AG20443 (cell line): ENCODE data around the gene TAOK3.
"Not testable (repeated sequence)": the region's sequence is repeated elsewhere in the genome, so short reads cannot be mapped to it uniquely, and the experiment has no call there.

ENCODE experiments used
- DNase-seq: peaks from one replicate; pipeline ENCODE4 v3.0.0; 2012; ENCODE audit warnings: low spot score, mixed read lengths

The TAOK3 gene

DNA sequence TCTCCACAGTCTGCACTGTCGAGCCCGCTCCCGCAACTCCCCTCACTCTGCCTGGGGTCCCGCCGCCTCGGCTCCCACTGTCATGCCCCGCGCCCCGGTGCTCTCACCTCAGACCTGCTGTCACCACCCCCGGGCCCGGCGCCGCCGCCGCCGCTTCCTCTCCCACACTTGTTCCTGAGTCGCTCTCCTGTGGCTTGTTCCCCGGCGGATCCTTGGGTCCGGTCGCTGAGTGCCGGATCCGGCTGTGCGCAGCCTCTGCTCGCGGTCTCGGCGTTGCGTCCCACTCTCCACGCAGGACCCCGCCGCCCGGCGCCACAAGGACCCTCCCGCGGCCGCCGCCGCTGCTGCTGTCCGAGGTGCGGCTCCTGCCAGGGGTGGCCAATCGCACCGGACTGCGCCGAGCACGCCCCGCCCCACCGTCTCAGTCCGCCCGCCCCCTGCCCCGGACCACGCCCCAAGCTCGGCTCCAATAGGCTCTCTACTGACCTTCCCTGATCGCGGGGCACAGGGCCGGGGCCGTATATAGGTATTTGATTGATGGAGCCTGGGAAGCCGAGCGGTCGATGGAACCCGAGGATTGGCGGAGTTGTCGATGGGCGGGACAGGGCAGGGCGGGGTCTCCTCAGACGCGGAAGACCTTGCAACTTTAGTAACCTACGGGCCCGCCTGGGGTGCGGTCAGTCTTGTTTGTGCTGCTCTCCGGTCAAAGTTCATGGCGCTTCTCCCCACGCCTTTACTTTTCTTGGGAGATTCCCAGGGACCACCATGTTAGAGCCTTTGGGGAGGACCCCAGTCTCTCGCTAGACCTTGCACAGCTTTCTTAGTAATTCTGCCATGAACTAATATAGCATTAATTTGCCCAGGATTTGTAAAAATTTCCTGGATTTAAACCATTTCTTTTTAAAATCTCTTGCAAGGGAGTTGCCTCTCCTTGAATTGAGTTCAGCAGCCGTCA, at the start of gene TAOK3:
TAOK3 (minus strand) TSS at position 367 of the 955 bp plus-strand sequence. CDS start 117,340 bp downstream, outside the sequence.
- peak; percentile 97 for DNase-seq

- DNase-seq: no peak
Observed at GRCh38 chr12:118420673-118421072, 48.0 kb upstream of the TAOK3 start.

DNA sequence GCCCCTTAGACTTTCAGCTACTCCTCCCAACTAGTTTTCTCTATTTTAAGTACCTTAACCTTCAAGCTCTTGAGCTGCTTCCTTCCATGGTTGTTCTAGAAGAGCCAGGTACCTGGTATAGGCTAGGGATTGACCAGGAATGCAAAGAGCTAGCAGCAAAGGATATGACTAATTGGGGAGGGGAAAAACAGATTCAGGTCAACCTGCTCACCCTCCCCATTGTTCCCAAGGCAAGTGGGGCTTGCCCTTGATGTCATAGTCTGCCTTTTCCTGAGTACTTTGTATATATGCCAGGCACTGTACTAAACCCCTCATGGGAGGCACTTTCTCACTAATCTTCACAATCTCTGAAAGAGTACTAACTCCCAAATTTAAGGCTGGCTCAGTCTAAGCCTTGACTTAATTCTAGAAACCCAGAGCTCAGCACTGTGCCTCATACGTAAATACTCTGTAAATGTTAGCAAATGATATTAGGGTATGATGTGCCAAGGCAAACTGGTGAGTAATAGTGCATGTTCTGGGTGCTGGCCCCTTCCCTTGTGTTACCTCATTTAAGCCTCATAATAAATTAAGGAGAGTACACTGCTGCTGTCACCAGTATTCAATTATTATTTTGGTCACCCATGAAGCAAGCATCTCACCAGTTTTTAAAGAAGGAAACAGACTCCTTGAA, 45.8 kb upstream of the TAOK3 start:
- DNase-seq: no peak

GRCh38 chr12:118417942-118418341, 45.2 kb upstream of the TAOK3 start:
- DNase-seq: no peak

DNA sequence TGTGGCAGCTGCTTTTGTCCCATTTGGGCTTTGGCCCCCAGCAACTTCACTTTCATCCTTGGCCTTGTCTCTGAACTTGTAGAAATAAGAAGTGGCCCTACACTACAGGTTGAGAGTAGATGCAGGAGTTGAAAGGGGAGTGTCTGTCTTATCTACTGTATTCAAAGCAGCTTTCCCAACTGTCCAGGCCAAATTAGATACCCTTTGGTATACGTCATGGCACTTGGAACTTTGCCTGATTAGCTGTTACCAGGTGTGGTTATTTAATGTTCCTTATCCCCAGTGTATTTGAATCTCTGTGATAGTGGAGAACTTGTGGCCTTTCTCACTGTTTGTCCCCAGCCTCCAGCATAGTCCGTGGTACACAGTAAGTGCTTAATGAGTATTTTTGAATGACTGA, 37.1 kb upstream of the TAOK3 start:
- no peak for DNase-seq

DNA sequence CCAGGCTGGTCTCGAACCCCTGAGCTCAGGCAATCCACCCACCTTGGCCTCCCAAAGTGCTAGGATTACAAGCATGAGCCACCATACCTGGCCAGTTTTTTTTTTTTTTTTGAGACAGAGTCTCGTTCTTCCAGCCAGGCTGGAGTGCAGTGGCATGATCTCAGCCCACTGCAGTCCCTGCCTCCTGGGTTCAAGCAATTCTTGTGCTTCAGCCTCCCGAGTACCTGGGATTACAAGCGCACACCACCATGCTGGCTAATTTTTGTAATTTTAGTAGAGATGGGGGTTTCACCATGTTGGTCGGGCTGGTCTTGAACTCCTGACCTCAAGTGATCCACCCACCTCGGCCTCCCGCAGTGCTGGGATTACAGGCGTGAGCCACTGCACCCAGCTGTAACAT, 35.5 kb upstream of the TAOK3 start:
- DNase-seq: not testable (repeated sequence)

DNA sequence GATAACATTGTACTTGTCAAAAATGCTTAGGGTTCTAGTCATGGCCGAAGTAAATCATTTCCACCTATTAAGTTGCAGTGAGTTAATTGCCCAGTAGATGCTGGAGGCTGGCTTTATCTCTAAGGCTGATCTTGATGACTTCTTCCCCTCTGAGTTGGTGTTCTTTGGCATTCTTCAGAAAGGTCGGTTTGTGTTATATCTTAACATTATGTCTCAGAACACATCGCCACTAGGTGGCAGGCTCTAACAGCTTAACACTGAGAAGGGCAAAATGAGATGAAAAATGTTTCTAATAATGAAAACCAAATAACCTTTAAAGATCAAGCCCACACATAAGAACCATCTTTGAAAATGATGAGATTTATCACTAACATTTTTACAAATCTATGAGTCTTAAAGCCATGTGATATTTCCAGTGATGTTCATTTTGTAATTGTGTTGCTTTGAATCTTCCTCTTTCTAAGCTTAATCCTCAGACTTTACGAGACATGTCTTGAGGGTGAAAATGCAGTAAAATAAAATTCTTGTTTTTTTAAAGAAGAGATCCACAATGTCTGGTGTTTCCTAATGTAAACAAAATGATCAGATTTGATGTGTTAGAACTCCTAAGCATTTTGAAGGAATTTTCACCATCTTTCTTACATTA, 32.3 kb upstream of the TAOK3 start:
- DNase-seq: peak; percentile 58

- DNase-seq: peak; percentile 92
Observed at GRCh38 chr12:118402251-118402650, 29.5 kb upstream of the TAOK3 start.

DNA sequence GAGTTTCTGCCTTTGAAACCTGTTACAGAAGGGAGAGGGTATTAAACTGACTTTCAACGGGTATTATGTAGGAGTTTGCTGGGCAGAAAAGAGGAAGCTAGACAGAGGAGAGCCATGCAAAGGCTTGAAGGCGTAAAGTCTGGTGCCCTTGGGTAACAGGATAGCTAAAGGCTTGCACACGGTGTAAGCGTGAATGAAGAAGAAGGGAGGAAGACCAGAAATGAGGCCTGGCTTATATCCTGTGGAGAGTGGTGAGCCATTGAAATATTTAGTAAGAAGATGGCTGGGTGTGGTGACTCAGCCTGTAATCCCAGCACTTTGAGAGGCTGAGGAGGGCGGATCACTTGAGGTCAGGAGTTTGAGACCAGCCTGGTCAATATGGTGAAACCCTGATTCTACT, 26.2 kb upstream of the TAOK3 start:
- no peak for DNase-seq

DNA sequence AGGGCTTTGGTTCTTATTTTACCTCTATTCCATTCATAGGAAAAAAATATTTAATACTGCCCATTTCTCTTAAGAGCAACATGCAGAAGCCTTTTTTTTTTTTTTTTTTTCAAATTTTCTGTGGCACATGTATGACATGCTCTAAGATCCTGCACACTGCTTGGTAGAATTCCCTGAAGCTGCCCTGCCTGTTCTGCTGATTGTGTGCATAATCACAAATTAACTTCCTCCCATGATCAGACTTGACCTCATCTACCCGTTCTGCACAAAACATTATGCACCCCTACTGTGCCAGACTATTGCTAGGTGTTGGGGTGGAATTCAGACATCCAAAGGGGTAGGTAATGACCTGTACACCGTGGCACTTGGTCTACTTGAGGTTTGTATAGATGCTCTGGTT, 25.8 kb upstream of the TAOK3 start:
- no peak for DNase-seq

- no peak for DNase-seq
Observed at GRCh38 chr12:118397708-118398440, 25.2 kb upstream of the TAOK3 start.

DNA sequence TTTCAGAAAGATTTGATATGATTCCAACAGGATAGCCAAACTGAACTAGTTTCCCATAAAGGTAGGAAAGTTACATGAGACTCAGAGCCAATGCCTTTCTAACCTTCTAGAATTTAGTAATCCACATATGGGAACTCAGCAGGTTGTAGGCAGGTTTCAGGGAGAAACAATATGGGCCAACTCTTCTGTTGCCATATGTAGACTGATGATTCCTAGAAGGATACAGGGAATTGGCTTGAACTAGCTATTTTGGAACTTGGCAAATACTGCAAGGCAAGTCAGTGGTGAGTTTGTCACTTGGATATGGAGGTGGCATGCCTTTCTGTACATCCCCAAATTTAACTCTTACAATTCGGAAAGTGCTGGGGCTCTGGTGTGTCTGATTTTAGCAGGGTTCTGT, 19.1 kb upstream of the TAOK3 start:
- DNase-seq: no peak

GRCh38 chr12:118391424-118391823, 18.7 kb upstream of the TAOK3 start:
- DNase-seq: peak; percentile 17

DNA sequence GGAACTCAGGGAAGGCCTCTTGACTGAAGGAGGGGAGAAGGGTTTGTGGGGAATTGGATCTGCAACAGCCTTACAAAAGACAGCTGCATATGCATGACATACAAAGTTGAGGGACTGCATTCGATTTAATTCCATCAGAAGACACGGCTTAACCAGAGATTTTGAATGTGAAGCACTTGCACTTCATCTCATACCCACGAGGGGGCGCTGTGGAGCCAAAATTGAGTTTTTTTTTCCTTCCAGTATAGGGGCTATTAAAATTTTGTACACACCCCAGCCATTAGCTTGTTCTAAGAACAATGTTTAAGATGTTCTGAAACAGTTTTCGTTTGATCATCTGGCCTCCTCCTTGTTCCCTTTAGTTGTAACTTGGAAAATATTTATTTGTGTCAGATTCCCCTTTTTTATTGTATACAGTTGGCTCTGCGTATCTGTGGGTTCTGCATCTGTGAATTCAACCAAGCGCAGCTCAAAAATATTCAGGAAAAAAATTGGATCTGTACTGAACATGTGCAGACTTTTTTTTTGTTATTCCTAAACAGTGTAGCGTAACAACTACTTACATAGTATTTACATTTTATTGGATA, 5.3 kb upstream of the TAOK3 start:
- peak; percentile 67 for DNase-seq

DNA sequence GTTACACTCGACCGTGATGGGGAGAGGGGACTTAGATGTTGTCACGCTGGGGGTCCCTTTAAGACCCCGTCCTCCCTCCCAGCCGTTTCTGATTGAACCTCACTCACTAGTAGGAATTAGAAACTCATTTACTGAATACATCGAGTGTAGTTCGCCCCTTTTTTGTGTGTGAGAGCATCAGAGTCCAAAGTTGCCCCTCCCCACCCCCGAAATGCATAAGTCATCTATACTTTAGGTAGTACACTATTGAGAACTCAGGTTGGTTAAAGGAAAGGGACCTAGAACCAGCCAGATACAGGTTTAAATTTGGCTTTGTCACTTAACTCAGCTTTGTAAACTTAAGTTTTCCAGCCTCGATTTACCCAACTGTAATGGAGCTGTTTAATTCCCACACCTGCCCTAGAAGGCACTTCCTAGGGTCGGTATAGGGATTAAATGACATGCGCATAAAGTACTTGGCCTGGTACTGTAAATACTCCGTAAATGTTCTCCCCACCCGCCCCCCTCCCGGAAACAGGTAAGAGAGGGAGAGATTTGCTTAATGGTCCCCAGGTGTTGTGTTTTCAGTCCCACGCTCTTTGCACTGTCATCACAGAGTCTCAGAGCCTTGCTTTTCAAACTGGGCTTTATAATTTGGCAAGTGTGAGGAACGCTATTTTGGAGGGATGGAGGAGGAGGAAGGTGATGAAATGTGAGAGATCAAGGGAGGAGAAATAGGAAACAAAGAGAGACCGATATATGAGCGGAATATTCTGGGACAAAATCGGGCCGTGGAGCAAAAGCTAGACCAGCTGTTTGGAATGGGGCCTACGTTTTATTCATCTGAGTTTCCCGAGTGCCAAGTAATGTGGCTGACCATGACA, 4.5 kb upstream of the TAOK3 start:
- DNase-seq: no peak

DNA sequence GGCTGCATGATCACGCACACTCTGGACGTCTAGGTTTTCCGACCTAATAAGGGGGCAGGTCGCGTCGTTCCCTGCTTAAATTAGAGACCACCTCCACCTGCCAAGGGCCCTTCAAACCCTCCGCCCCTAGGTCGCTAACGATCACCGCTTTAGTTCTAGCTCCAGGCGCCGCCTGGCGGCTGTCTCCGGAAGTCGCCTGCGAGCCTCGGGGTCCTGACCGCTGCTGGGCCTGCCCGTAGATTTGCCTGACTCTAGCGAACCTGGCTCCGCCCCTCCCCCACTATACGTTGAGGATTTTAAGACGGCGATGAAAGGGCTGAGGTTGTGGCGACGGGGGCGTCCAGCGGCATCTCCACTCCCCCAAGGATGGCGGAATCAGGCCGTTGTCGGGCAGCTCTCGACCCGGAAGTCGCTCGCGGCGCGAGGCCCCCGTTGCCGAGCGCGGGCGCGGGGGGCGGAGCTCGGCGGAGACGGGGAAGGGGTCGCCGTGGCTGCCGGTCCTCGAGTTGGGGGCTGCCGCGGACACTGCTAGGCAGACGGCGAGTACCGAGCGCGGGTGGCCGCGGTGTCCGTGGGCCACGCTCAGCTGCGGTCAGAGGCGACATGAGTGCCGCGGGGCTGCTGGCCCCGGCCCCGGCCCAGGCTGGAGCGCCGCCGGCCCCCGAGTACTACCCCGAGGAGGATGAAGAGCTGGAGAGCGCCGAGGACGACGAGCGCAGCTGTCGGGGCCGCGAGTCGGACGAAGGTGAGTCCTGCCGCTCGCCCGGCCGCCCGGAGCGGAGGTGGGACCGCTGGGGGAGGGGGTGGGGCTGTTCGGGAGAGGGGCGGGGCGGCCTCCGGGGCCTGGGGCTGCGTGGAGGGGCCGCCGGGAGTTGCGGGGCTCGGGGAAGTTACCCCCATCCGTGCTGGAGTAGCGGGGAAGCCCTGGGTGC, 3.6 kb upstream of the TAOK3 start, which contains the start of gene SUDS3:
SUDS3 (plus strand) TSS at position 467 of the 932 bp plus-strand sequence; CDS start at position 604, 137 bp downstream.
- peak; percentile 90 for DNase-seq

GRCh38 chr12:118375348-118375747, 2.6 kb upstream of the TAOK3 start:
- no peak for DNase-seq

GRCh38 chr12:118374909-118375308, 2.2 kb upstream of the TAOK3 start:
- DNase-seq: peak; percentile 43

DNA sequence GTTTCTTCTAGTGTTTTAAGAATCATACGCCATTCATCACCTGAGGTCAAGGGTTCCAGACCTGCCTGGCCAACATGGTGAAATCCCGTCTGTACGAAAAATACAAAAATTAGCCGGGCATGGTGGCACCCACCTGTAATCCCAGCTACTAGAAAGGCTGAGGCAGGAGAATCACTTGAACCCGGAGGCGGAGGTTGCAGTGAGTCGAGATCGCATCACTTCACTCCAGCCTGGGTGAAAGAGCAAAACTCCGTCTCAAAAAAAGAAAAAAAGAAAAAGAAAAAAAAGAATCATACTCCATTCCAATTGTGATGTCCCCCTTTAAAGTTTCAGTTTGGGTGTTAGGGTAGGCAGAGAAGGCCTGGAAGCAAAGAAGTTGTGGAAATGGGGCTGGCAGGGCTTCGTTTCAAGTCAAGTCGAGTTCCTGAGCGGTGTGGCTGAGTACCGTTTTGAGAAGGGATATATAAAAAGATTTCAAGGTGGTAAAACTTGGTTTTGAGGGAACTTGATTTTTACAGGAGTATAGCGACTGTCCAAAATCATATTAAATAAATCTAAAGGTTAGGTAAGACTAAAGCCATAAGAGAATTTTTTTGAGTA, 1.5 kb upstream of the TAOK3 start:
- DNase-seq: no peak
